Measurements from ENCODE around the gene PPP1R13B.

DNA sequence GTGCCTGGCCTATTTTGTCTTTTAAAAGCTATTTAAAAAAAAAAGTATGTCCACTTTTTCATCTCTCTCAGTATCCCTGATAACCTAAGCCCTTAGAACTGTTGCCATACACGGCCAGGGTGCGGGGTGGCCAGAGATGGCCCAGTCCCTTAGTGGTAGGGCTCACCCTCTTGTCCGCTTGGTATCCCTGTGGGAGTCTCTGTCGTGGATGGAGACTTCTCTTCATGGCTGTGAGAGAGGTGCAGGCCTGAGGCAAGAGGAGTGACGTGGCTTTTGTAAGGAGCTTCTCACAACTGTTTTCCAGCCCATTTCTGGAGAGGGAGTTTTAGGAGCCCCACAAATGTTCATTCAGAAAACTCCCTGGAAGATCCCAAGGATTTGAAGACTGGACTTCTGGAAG lies 158.9 kb downstream of the PPP1R13B start:
- no peak for TF ChIP-seq POLR2AphosphoS5 (IDR thresholded peaks at IDR 0.05; ENCODE audit: borderline replicate concordance, low read depth, low read length)
- TF ChIP-seq EZH2 (IDR thresholded peaks at IDR 0.05): no peak
- TF ChIP-seq FOXP2 (optimal IDR thresholded peaks at IDR 0.05; ENCODE audit: control extremely low read depth, extremely low read length, insufficient read depth): no peak

Data from SK-N-MC (cell line).